Smooth muscle cell of bladder (primary cell): Measurements from ENCODE around the gene OR52E4. TPM values are rescaled to one million over a fixed set of nuclear protein-coding genes. Genes with fewer than 3 reads are reported as not detected.

Experiments used
- total RNA-seq: library from RNA; depleted of rRNA; stranded (reverse); fragments of >200 nt; gene quantifications from 2 replicates; pipeline ENCODE4 v1.2.3, GENCODE V29; 2014

OR52E4 gene
- not detected in 2 replicates for total RNA-seq

GRCh38 chr11:5880329-5880728 is at the start of gene OR52E4:
Gene OR52E4 (plus strand): TSS chr11:5880629. CDS start chr11:5884293, 3,664 bp downstream.

GRCh38 chr11:5841797-5842196 is 38.6 kb upstream of the OR52E4 start, which contains the start of gene OR52E6:
Gene OR52E6 (minus strand): TSS chr11:5841897. CDS start chr11:5841897, 0 bp downstream.

GRCh38 chr11:5857590-5857989 is 22.8 kb upstream of the OR52E4 start, which contains the start of gene OR52E8:
Gene OR52E8 (minus strand): TSS chr11:5857690. CDS start chr11:5857690, 0 bp downstream.

GRCh38 chr11:5892908-5893307 is 12.5 kb downstream of the OR52E4 start, which contains the start of gene OR52E5:
Gene OR52E5 (plus strand): TSS chr11:5893208. CDS start chr11:5900777, 7,569 bp downstream.

Other genes with a start within 250 kb of the OR52E4 start
- 38.5 and 43.5 TPM in 2 replicates for gene TRIM5, start 195.6 kb upstream of the OR52E4 start, total RNA-seq
- 82.2 and 84.5 TPM in 2 replicates for gene TRIM22, start 190.8 kb upstream of the OR52E4 start, total RNA-seq
- not detected in 2 replicates for gene OR56B1, start 144.2 kb upstream of the OR52E4 start, total RNA-seq
- not detected in 2 replicates for gene OR52N4, start 126.4 kb upstream of the OR52E4 start, total RNA-seq
- gene OR52N5, start 97.3 kb upstream of the OR52E4 start, total RNA-seq = not detected in 2 replicates
- not detected in 2 replicates for gene OR52N1, start 89.4 kb upstream of the OR52E4 start, total RNA-seq
- not detected in 2 replicates for gene OR52N2, start 71.7 kb upstream of the OR52E4 start, total RNA-seq
- not detected in 2 replicates for gene OR52E6, start 38.7 kb upstream of the OR52E4 start, total RNA-seq
- gene OR52E8, start 22.9 kb upstream of the OR52E4 start, total RNA-seq = not detected in 2 replicates
- gene OR52E5, start 12.6 kb downstream of the OR52E4 start, total RNA-seq = not detected in 2 replicates
- gene OR56A3, start 61.6 kb downstream of the OR52E4 start, total RNA-seq = not detected in 2 replicates
- not detected in 2 replicates for gene OR56A5, start 87.9 kb downstream of the OR52E4 start, total RNA-seq
- gene OR52L1, start 106.4 kb downstream of the OR52E4 start, total RNA-seq = not detected in 2 replicates
- gene OR56A4, start 126.3 kb downstream of the OR52E4 start, total RNA-seq = not detected in 2 replicates
- not detected in 2 replicates for gene OR56A1, start 150.1 kb downstream of the OR52E4 start, total RNA-seq
- not detected in 2 replicates for gene OR56B4, start 227.1 kb downstream of the OR52E4 start, total RNA-seq